ENCODE measurements around the gene PDE6A. TPM values are rescaled to one million over a fixed set of nuclear protein-coding genes. Genes with fewer than 3 reads are reported as not detected.

The PDE6A gene
- total RNA-seq, 1 experiment from 2014 or later: not detected

GRCh38 chr5:149808264-149808982 is 136.2 kb downstream of the PDE6A start:
- Histone ChIP-seq H3K14ac (ENCODE audit: insufficient read depth, low read length) (no peak overlapping the region), H3K9me3 (ENCODE audit: control insufficient read depth, low read depth, low read length) (no peaks in the 10 kb centered on the region), H3K4ac (ENCODE audit: low read depth, low read length) (no peak overlapping the region), H3K18ac (ENCODE audit: insufficient read length, low read depth, low read length) (no peak overlapping the region), H3K4me2 (ENCODE audit: insufficient read depth, insufficient read length, low read length) (no peak overlapping the region), H3K9ac (ENCODE audit: extremely low read depth, insufficient read length, low read length) (no peak overlapping the region), H3K27me3 (ENCODE audit: insufficient read depth, low read length) (no peaks in the 10 kb centered on the region), H2AK5ac (ENCODE audit: insufficient read length, low read length) (no peak overlapping the region), H2AFZ (ENCODE audit: low read length) (no peak overlapping the region), H3K23ac (ENCODE audit: insufficient read length, low read depth, low read length) (no peak overlapping the region), H2BK15ac (ENCODE audit: low read depth, low read length) (no peak overlapping the region), H4K8ac (replicated peaks; ENCODE audit: insufficient read length, low read depth, low read length) (no peak overlapping the region), H3K4me1 (ENCODE audit: insufficient read depth, low read length) (peaks cover 6% of the 10 kb centered on the region; the same call in 1 of the 2 replicates), H2BK120ac (ENCODE audit: low read depth, low read length, poor library complexity, severe bottlenecking) (no peak overlapping the region), H3K27ac (ENCODE audit: insufficient read length, low read depth, low read length) (no peak overlapping the region), H4K20me1 (ENCODE audit: control insufficient read depth, insufficient read depth, insufficient read length) (no peaks in the 10 kb centered on the region), H4K5ac (ENCODE audit: insufficient read length, low read depth, low read length) (no peak overlapping the region), H2BK12ac (ENCODE audit: insufficient read length, low read depth, low read length) (no peak overlapping the region), H3K79me2 (ENCODE audit: insufficient read depth, low read length) (no peaks in the 10 kb centered on the region), H4K91ac (ENCODE audit: insufficient read length, low read depth, low read length) (no peak overlapping the region), H3T11ph (ENCODE audit: low read length) (no peak overlapping the region), H3K23me2 (ENCODE audit: insufficient read length, low read depth, low read length, poor library complexity, severe bottlenecking) (no peaks in the 10 kb centered on the region), H3K56ac (ENCODE audit: insufficient read length, low read depth, low read length) (no peak overlapping the region), H3K79me1 (ENCODE audit: insufficient read depth, low read depth, low read length, poor library complexity, severe bottlenecking) (no peaks in the 10 kb centered on the region), H2BK5ac (ENCODE audit: insufficient read length, low read length) (no peak overlapping the region), H2BK20ac (ENCODE audit: low read depth, low read length, poor library complexity, severe bottlenecking) (no peak overlapping the region)
- peak overlapping the region in 1 of 3 experiments; percentile 65; a peak in 2 of 7 replicates for H3K27ac Mint-ChIP-seq
- H3K27me3 Mint-ChIP-seq (ENCODE audit: low read depth): no peaks in the 10 kb centered on the region
- H3K36me3 Mint-ChIP-seq (ENCODE audit: insufficient read depth in 1 of 3, low read depth in 3 of 3): no peaks in the 10 kb centered on the region
- peaks cover 15 to 16% of the 10 kb centered on the region in 2 experiments for H3K4me1 Mint-ChIP-seq
- no peaks in the 10 kb centered on the region for H3K9me3 Mint-ChIP-seq
- TF ChIP-seq CTCF (conservative IDR thresholded peaks at IDR 0.05): no peak
- no peak overlapping the region for H3K4me3 Mint-ChIP-seq
- DNase-seq: no peak
- no CpG with 5 or more reads among the region's 5 CpGs for WGBS (ENCODE audit: extremely low coverage, insufficient read length, low lambda C conversion rate)

Other genes starting within 250 kb of the PDE6A start
- gene PPARGC1B, start 214.5 kb downstream of the PDE6A start, total RNA-seq (2021): 17.1 and 17.7 TPM in 2 replicates
- gene SLC26A2, start 16.0 kb upstream of the PDE6A start, total RNA-seq (2021): 5.9 and 6.1 TPM in 2 replicates
- 1.2 and 1.8 TPM in 2 replicates for gene TIGD6, start 55.9 kb upstream of the PDE6A start, total RNA-seq (2021)
- 23.8 and 26.9 TPM in 2 replicates for gene HMGXB3, start 55.9 kb upstream of the PDE6A start, total RNA-seq (2021)
- 0.13 TPM in 1 of 2 replicates, not detected in the other for gene CSF1R, start 141.8 kb upstream of the PDE6A start, total RNA-seq (2021)
- 2.2 and 3.9 TPM in 2 replicates for gene PDGFRB, start 211.1 kb upstream of the PDE6A start, total RNA-seq (2021)
- gene CDX1, start 222.0 kb upstream of the PDE6A start, total RNA-seq (2021): 0.22 TPM in 1 of 2 replicates, not detected in the other
- gene SLC6A7, start 245.3 kb upstream of the PDE6A start, total RNA-seq (2021): not detected in 2 replicates